Measurements from ENCODE around the gene RTN1. TPM values are rescaled to one million over a fixed set of nuclear protein-coding genes. Genes with fewer than 3 reads are reported as not detected.

Gene RTN1
- total RNA-seq, 1 experiment from 2014 or later: 9.8 TPM

GRCh38 chr14:59772233-59772632 is 98.3 kb downstream of the RTN1 start:
- H3K4me1 Mint-ChIP-seq (ENCODE audit: insufficient read depth, unreplicated experiment): peaks cover 6% of the 10 kb centered on the region

DNA sequence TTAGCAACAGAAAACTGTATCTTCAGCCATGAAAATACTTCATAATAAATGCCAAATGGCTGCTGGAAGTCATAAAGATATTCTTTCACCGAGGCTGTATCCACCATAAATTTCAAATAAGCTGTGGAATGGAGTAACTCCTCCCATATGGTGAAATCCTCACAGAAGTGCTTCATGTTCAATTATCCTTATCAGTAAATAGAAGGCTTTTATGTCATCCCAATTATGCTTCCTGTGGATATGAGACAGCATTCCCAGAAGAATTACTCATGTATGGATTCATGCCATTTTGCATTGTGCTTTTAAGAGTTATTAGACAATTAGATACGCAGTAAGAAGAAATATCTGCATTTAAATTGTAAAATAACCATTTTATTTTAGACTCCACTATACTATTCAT is 99.0 kb downstream of the RTN1 start:
- Mint-ChIP-seq H3K4me1 (ENCODE audit: insufficient read depth, unreplicated experiment) (peaks cover 6% of the 10 kb centered on the region), H3K4me3 (ENCODE audit: unreplicated experiment) (no peak overlapping the region), H3K36me3 (ENCODE audit: insufficient read depth, unreplicated experiment) (no peaks in the 10 kb centered on the region), H3K27me3 (ENCODE audit: insufficient read depth, unreplicated experiment) (no peaks in the 10 kb centered on the region), H3K27ac (ENCODE audit: low read depth, unreplicated experiment) (no peak overlapping the region), H3K9me3 (ENCODE audit: unreplicated experiment) (no peaks in the 10 kb centered on the region)
- DNase-seq (ENCODE audit: unreplicated experiment): peak; percentile 45
- intact Hi-C loops (cut with micrococcal nuclease): no loop called here
- TF ChIP-seq CTCF (IDR thresholded peaks at IDR 0.05; ENCODE audit: unreplicated experiment): no peak
- ChIA-PET CTCF (interaction anchor here (0.6 kb wide), 1 partner anchor 89 kb away, joined by 3 read pairs; no protein-coding TSS in a partner anchor), POLR2A (interaction anchor here (0.6 to 1.2 kb wide), 3 partner anchors 9 to 28 kb away, joined by 3 read pairs; no protein-coding TSS in a partner anchor)
- BruUV-seq (replicated peaks): no TSS peak

More at GRCh38 chr14:59772233-59772632, 98.3 kb downstream of the RTN1 start:
- no TSS peak for BruUV-seq (replicated peaks)
- CTCF ChIA-PET: interaction anchor here (0.6 to 1.1 kb wide), 2 partner anchors 9 to 55 kb away, joined by 3 to 5 read pairs; no protein-coding TSS in a partner anchor
- intact Hi-C loops (cut with micrococcal nuclease): no loop called here
- POLR2A ChIA-PET: interaction anchor here (0.9 to 1.1 kb wide), 2 partner anchors 29 to 67 kb away, joined by 3 read pairs; no protein-coding TSS in a partner anchor
- Mint-ChIP-seq H3K27ac (ENCODE audit: low read depth, unreplicated experiment) (no peak overlapping the region), H3K9me3 (ENCODE audit: unreplicated experiment) (no peaks in the 10 kb centered on the region), H3K27me3 (ENCODE audit: insufficient read depth, unreplicated experiment) (no peaks in the 10 kb centered on the region), H3K4me3 (ENCODE audit: unreplicated experiment) (no peak overlapping the region), H3K36me3 (ENCODE audit: insufficient read depth, unreplicated experiment) (no peaks in the 10 kb centered on the region)
- no peak for TF ChIP-seq CTCF (IDR thresholded peaks at IDR 0.05; ENCODE audit: unreplicated experiment)
- DNase-seq (ENCODE audit: unreplicated experiment): no peak

- DNase-seq (ENCODE audit: unreplicated experiment): no peak
- intact Hi-C loops (cut with micrococcal nuclease): no loop called here
- no peak overlapping the region for H3K4me3 Mint-ChIP-seq (ENCODE audit: unreplicated experiment)
- CTCF ChIA-PET: no interaction called here
- no peaks in the 10 kb centered on the region for H3K9me3 Mint-ChIP-seq (ENCODE audit: unreplicated experiment)
- POLR2A ChIA-PET: no interaction called here
- H3K27ac Mint-ChIP-seq (ENCODE audit: low read depth, unreplicated experiment): no peak overlapping the region
- H3K4me1 Mint-ChIP-seq (ENCODE audit: insufficient read depth, unreplicated experiment): peaks cover 6% of the 10 kb centered on the region
- no peak for TF ChIP-seq CTCF (IDR thresholded peaks at IDR 0.05; ENCODE audit: unreplicated experiment)
- H3K27me3 Mint-ChIP-seq (ENCODE audit: insufficient read depth, unreplicated experiment): no peaks in the 10 kb centered on the region
- no TSS peak for BruUV-seq (replicated peaks)
- H3K36me3 Mint-ChIP-seq (ENCODE audit: insufficient read depth, unreplicated experiment): no peaks in the 10 kb centered on the region
Observed at GRCh38 chr14:59769586-59769985, 101.0 kb downstream of the RTN1 start.

DNA sequence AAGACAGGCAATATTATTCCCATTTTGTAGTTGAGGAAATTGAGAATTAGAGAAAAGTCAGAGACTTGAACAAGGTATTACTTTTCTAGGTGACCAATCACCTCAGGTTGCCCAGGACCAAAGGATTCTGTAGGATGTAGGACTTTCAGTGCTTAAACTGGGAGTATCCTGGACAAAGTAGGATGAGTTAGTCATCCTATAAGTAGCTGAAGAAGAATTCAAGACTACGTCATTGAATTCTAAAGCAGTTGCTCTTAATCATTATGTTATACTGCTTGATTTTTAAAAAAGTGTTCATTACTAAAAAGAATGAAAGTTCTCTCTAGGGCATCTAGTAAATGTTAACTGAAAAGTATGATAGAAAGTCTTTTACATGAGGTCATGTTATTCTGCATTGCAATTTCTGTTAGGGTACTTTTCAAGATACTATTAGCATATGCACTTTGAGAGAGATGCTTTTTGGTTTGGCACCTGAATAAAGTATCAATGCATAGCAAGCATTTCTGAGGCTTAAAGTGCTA is 101.7 kb downstream of the RTN1 start:
- Mint-ChIP-seq H3K27me3 (ENCODE audit: insufficient read depth, unreplicated experiment) (no peaks in the 10 kb centered on the region), H3K9me3 (ENCODE audit: unreplicated experiment) (no peaks in the 10 kb centered on the region), H3K27ac (ENCODE audit: low read depth, unreplicated experiment) (no peak overlapping the region), H3K36me3 (ENCODE audit: insufficient read depth, unreplicated experiment) (no peaks in the 10 kb centered on the region), H3K4me1 (ENCODE audit: insufficient read depth, unreplicated experiment) (peaks cover 6% of the 10 kb centered on the region), H3K4me3 (ENCODE audit: unreplicated experiment) (no peak overlapping the region)
- intact Hi-C loops (cut with micrococcal nuclease): no loop called here
- DNase-seq (ENCODE audit: unreplicated experiment): no peak
- ChIA-PET CTCF (no interaction called here), POLR2A (no interaction called here)
- no TSS peak for BruUV-seq (replicated peaks)
- no peak for TF ChIP-seq CTCF (IDR thresholded peaks at IDR 0.05; ENCODE audit: unreplicated experiment)
